ENCODE measurements around the gene SMARCA4.

DNA sequence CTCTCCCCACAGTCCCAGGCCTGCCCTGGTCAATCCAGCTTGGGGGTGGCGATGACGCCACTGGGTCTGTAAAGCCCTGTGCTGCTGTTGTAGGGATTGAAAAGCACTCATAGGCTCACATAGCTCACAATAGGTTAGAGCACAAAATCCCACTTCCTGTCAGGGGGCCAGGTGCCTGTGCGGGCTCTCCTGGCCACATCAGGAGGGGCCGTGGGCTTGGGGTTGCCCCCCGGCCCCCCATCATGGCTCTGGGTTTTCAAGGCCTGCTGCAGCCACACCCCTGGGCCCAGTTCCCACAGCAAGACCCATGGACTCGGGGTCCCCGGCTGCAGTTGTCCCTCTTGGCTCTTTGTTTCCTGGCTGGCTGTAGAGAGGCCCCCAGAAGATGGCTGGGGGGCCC, 62.9 kb downstream of the SMARCA4 start:
- TF ChIP-seq YY1 (IDR thresholded peaks at IDR 0.05; ENCODE audit: insufficient read depth, insufficient read length) (no peak), ZNF274 (IDR thresholded peaks at IDR 0.05; ENCODE audit: low read depth, low read length) (no peak)

Data from NT2/D1 (cell line).